WTC11 (cell line): Measurements from ENCODE around the gene SETD1B. TPM values are rescaled to one million over a fixed set of nuclear protein-coding genes. Genes with fewer than 3 reads are reported as not detected.
A peak's percentile ranks its signal among the peaks of the same experiment; 100 is the strongest.

Source experiments
- AR ChIP-seq: fragments of 250-450 bp; sonication (Bioruptor Pico); IDR thresholded peaks from 2 replicates; pipeline ENCODE4 v1.9.0; 2021; ENCODE audit warnings: mild to moderate bottlenecking
- ARID4B ChIP-seq: sonication (generic); formaldehyde crosslinking; IDR thresholded peaks from 2 replicates; pipeline ENCODE4 v1.8.0; 2023; ENCODE audit warnings: missing genetic modification reagents, mild to moderate bottlenecking, borderline replicate concordance
- ATF1 ChIP-seq: sonication (generic); formaldehyde crosslinking; IDR thresholded peaks from 2 replicates; pipeline ENCODE4 v1.8.1; 2023; ENCODE audit warnings: mild to moderate bottlenecking, moderate library complexity, missing genetic modification reagents
- CREB1 ChIP-seq: sonication (generic); formaldehyde crosslinking; IDR thresholded peaks from 2 replicates; pipeline ENCODE4 v1.8.0; 2023; ENCODE audit warnings: mild to moderate bottlenecking, missing genetic modification reagents
- ESRRA ChIP-seq: sonication (generic); formaldehyde crosslinking; IDR thresholded peaks from 2 replicates; pipeline ENCODE4 v1.8.1; 2022; ENCODE audit warnings: mild to moderate bottlenecking, missing genetic modification reagents, borderline replicate concordance
- FOXP4 ChIP-seq: sonication (generic); formaldehyde crosslinking; IDR thresholded peaks from 2 replicates; pipeline ENCODE4 v1.8.0; 2022; ENCODE audit warnings: mild to moderate bottlenecking, missing genetic modification reagents
- GRHL2 ChIP-seq: fragments of 250-450 bp; sonication (Bioruptor Pico); IDR thresholded peaks from 2 replicates; pipeline ENCODE4 v1.8.0; 2022; ENCODE audit warnings: mild to moderate bottlenecking, moderate library complexity; ENCODE audit not compliant: insufficient replicate concordance, severe bottlenecking
- HMGXB4 ChIP-seq: sonication (generic); formaldehyde crosslinking; IDR thresholded peaks from 2 replicates; pipeline ENCODE4 v1.8.1; 2023; ENCODE audit warnings: mild to moderate bottlenecking, moderate library complexity, missing genetic modification reagents
- IRF2 ChIP-seq: sonication (generic); formaldehyde crosslinking; IDR thresholded peaks from 2 replicates; pipeline ENCODE4 v1.8.0; 2022; ENCODE audit warnings: low read depth, missing genetic modification reagents, borderline replicate concordance
- NR1H2 ChIP-seq: sonication (generic); formaldehyde crosslinking; IDR thresholded peaks from 2 replicates; pipeline ENCODE4 v1.9.0; 2021; ENCODE audit warnings: mild to moderate bottlenecking, moderate library complexity, missing genetic modification reagents
- PRDM15 ChIP-seq: sonication (generic); formaldehyde crosslinking; IDR thresholded peaks from 2 replicates; pipeline ENCODE4 v1.8.0; 2022; ENCODE audit warnings: missing genetic modification reagents
- RELA ChIP-seq: sonication (generic); formaldehyde crosslinking; IDR thresholded peaks from 2 replicates; pipeline ENCODE4 v1.8.1; 2022; ENCODE audit warnings: missing genetic modification reagents, mild to moderate bottlenecking, borderline replicate concordance
- TEAD4 ChIP-seq: sonication (generic); formaldehyde crosslinking; IDR thresholded peaks from 2 replicates; pipeline ENCODE4 v1.8.0; 2022; ENCODE audit warnings: mild to moderate bottlenecking, missing genetic modification reagents
- ZNF121 ChIP-seq: sonication (generic); formaldehyde crosslinking; IDR thresholded peaks from 2 replicates; pipeline ENCODE4 v1.8.0; 2023; ENCODE audit warnings: missing genetic modification reagents
- ZNF219 ChIP-seq: sonication (generic); formaldehyde crosslinking; IDR thresholded peaks from 2 replicates; pipeline ENCODE4 v1.8.0; 2023; ENCODE audit warnings: missing genetic modification reagents, mild to moderate bottlenecking, borderline replicate concordance
- ZNF232 ChIP-seq: sonication (generic); formaldehyde crosslinking; IDR thresholded peaks from 2 replicates; pipeline ENCODE4 v1.8.0; 2022; ENCODE audit warnings: mild to moderate bottlenecking, missing genetic modification reagents
- ZNF396 ChIP-seq: fragments of 250-450 bp; sonication (Bioruptor Pico); IDR thresholded peaks from 2 replicates; pipeline ENCODE4 v1.8.0; 2021; ENCODE audit warnings: mild to moderate bottlenecking, moderate library complexity, borderline replicate concordance
- ZSCAN18 ChIP-seq: fragments of 250-450 bp; sonication (Bioruptor Pico); IDR thresholded peaks from 2 replicates; pipeline ENCODE4 v2.1.2; 2022; ENCODE audit warnings: mild to moderate bottlenecking, moderate library complexity
- total RNA-seq: library from RNA; stranded (reverse); gene quantifications from 3 replicates; pipeline ENCODE4 v1.2.3, GENCODE V29; 2021

SETD1B gene
- total RNA-seq, 1 experiment from 2014 or later: 19.5 TPM

GRCh38 chr12:121793838-121794533 lies 9.8 kb upstream of the SETD1B start (continued):
- TF ChIP-seq AR (CRISPR knock-in tag) (no peak), ESRRA (CRISPR knock-in tag) (peak; percentile 85), ZSCAN18 (no peak), NR1H2 (CRISPR knock-in tag) (no peak), ATF1 (peak; percentile 59; the same call in 1 of the 2 replicates), ARID4B (CRISPR knock-in tag) (no peak; the same call in 1 of the 2 replicates), ZNF232 (CRISPR knock-in tag) (peak; percentile 82; the same call in 1 of the 2 replicates), PRDM15 (CRISPR knock-in tag) (peak; percentile 23; the same call in 1 of the 2 replicates), GRHL2 (CRISPR knock-in tag) (no peak), CREB1 (CRISPR knock-in tag) (peak; percentile 79), ZNF219 (0 out of 2 replicates have a peak, but pooled peaks have one; percentile 47), ZNF121 (CRISPR knock-in tag) (no peak), FOXP4 (peak; percentile 82), TEAD4 (CRISPR knock-in tag) (no peak), RELA (CRISPR knock-in tag) (peak; percentile 96), IRF2 (CRISPR knock-in tag) (no peak), ZNF396 (CRISPR knock-in tag) (no peak), HMGXB4 (peak; percentile 100)
